ENCODE results near the gene PVR. TPM values are rescaled to one million over a fixed set of nuclear protein-coding genes. Genes with fewer than 3 reads are reported as not detected.

Gene PVR
- total and polyA plus RNA-seq, 9 of the 15 experiments (the other 6 are each of a cell fraction or from before 2014, with no cell fraction given): 0.89 to 14.5 (median 9.8) TPM

GRCh38 chr19:44697670-44698034, 53.9 kb downstream of the PVR start (continued):
- TF ChIP-seq CAMTA2 (CRISPR knock-in tag; conservative IDR thresholded peaks at IDR 0.05) (no peak), CBFA2T2 (conservative IDR thresholded peaks at IDR 0.05) (no peak), IRF2 (CRISPR knock-in tag; IDR thresholded peaks at IDR 0.05) (no peak), PURB (CRISPR knock-in tag; IDR thresholded peaks at IDR 0.05; ENCODE audit: low read depth) (no peak), HMGN3 (IDR thresholded peaks at IDR 0.05; ENCODE audit: borderline replicate concordance, extremely low read depth, insufficient read length, low read depth, low read length) (no peak), ETS2 (tag; IDR thresholded peaks at IDR 0.05; ENCODE audit: borderline replicate concordance, poor library complexity, severe bottlenecking) (no peak), RBM25 (IDR thresholded peaks at IDR 0.05; ENCODE audit: low read depth, low read length, severe bottlenecking) (peak; percentile 43), HDAC2 (IDR thresholded peaks at IDR 0.05) (peak; percentile 46; the same call in 1 of the 2 replicates), RHOXF2B (CRISPR knock-in tag; conservative IDR thresholded peaks at IDR 0.05) (no peak), ZNF436 (CRISPR knock-in tag; IDR thresholded peaks at IDR 0.05) (peak; percentile 90), ZNF695 (CRISPR knock-in tag; IDR thresholded peaks at IDR 0.05) (no peak), U2AF1 (optimal IDR thresholded peaks at IDR 0.05; ENCODE audit: low read depth, low read length) (no peak), NCOR1 (IDR thresholded peaks at IDR 0.05) (no peak), PHF8 (IDR thresholded peaks at IDR 0.05; ENCODE audit: borderline replicate concordance, low read length) (no peak), BCOR (IDR thresholded peaks at IDR 0.05) (peak; percentile 88), EHMT2 (IDR thresholded peaks at IDR 0.05) (no peak)
